Loucy (cell line): Measurements from ENCODE around the gene IGFBP4.

Experiments used
- EZH2phosphoT487 ChIP-seq: fragments of 200-600 bp; IDR thresholded peaks from 2 replicates; pipeline ENCODE4 v1.6.1; 2018; ENCODE audit warnings: antibody characterized with exemption, mild to moderate bottlenecking, moderate library complexity, borderline replicate concordance
- TF ChIP-seq, protein P1 (sequence below): fragments of 200-600 bp; sonication (generic); conservative IDR thresholded peaks from 2 replicates; pipeline ENCODE4 v1.5.1; 2014; ENCODE audit warnings: mild to moderate bottlenecking, antibody characterized with exemption, low read length

DNA sequence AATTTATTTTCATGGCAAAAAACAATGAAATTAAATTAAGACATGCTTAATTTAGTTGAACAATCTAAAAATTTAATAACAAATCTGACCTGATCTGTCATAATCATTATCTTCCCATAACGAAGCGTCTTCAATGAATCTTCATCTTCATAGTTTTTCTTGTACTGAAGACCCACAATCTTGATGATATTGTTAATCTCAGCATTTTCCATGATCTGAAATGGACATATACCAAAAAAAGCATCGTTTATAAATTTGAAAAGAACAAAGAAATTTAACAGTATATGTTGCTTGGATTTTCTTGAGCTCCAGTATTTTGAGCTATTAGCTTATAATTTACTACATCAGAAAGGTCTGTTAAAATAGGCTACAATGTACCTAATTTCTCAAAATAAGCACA is 35.8 kb upstream of the IGFBP4 start:
- TF ChIP-seq, protein P1, sequence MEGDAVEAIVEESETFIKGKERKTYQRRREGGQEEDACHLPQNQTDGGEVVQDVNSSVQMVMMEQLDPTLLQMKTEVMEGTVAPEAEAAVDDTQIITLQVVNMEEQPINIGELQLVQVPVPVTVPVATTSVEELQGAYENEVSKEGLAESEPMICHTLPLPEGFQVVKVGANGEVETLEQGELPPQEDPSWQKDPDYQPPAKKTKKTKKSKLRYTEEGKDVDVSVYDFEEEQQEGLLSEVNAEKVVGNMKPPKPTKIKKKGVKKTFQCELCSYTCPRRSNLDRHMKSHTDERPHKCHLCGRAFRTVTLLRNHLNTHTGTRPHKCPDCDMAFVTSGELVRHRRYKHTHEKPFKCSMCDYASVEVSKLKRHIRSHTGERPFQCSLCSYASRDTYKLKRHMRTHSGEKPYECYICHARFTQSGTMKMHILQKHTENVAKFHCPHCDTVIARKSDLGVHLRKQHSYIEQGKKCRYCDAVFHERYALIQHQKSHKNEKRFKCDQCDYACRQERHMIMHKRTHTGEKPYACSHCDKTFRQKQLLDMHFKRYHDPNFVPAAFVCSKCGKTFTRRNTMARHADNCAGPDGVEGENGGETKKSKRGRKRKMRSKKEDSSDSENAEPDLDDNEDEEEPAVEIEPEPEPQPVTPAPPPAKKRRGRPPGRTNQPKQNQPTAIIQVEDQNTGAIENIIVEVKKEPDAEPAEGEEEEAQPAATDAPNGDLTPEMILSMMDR, result no peak
- no peak for TF ChIP-seq EZH2phosphoT487
